HG03159 (cell line): ENCODE measurements around the gene OPA1.
A peak's percentile ranks its signal among the peaks of the same experiment; 100 is the strongest.

Experiments
- ATAC-seq: cut with Tn5 transposase; IDR thresholded peaks from one replicate; pipeline ENCODE4 v1.9.1; 2021; ENCODE audit warnings: mild to moderate bottlenecking, moderate library complexity; ENCODE audit not compliant: unreplicated experiment

Gene OPA1

DNA sequence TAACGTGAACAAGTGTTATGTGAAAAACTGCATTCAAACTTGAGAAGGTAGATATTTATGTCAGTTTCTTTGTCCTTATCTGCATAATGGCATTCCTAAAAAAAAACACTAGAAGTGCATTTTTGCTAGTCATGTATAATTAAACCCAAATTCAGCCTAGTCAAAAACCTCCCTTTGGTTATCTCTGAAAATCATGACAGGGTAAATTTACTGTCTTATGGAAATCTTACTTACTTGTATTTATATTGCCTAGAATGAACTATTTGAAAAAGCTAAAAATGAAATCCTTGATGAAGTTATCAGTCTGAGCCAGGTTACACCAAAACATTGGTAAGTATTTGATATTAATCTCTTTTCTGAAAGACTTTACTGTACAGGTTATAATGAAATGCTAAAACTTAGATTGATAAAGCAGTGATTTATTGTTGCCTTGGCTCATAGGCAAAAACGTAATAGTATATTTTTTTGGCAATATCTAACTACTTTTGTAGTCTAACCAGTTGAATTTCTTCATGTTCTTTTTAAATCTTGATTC lies 55.6 kb downstream of the OPA1 start:
- no peak for ATAC-seq

GRCh38 chr3:193650585-193650984 lies 57.6 kb downstream of the OPA1 start:
- ATAC-seq: no peak

GRCh38 chr3:193655831-193656433 lies 62.9 kb downstream of the OPA1 start:
- no peak for ATAC-seq

- no peak for ATAC-seq
These were observed 63.4 kb downstream of the OPA1 start for GRCh38 chr3:193656445-193656844.

DNA sequence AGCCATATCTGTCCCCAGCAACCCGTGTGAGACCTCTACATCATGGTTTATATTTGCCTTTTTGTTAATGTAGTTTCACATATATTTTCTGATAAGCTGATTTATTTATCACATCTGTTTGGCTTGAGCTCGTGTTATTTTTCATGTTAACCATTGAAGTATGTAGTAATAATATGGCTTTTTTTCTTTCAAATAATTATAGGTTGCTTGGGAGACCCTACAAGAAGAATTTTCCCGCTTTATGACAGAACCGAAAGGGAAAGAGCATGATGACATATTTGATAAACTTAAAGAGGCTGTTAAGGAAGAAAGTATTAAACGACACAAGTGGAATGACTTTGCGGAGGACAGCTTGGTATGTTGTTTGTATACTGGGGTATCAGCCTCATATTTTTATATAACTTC lies 63.9 kb downstream of the OPA1 start:
- ATAC-seq: no peak

- ATAC-seq: no peak
These were observed 67.2 kb downstream of the OPA1 start for GRCh38 chr3:193660171-193660570.

- no peak for ATAC-seq
These were observed 67.8 kb downstream of the OPA1 start for GRCh38 chr3:193660698-193661411.

GRCh38 chr3:193662757-193663322 lies 69.8 kb downstream of the OPA1 start:
- ATAC-seq: no peak

GRCh38 chr3:193665370-193665989 lies 72.5 kb downstream of the OPA1 start:
- no peak for ATAC-seq

GRCh38 chr3:193673845-193674244 lies 80.8 kb downstream of the OPA1 start:
- no peak for ATAC-seq

DNA sequence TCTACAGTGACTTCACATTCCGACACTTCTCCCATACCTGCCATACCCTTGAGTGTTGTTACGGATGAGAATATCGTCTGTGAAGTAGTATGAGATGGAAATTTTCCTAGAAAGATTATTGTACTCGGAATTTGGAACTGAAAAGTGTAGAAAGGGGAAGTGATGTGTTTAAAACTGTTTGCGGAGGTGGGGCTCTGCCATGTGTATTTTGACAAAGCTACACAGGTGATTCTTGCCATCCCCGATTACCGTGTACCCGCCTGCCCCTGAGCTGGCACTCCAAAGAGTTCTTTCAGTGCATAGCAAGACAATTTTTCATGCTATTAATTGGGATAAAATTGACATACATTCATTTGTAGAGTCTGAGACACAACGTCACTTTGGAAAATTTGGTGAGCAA lies 81.7 kb downstream of the OPA1 start:
- ATAC-seq: no peak

- ATAC-seq: no peak
These were observed 84.7 kb downstream of the OPA1 start for GRCh38 chr3:193677734-193678133.

- no peak for ATAC-seq
These were observed 87.2 kb downstream of the OPA1 start for GRCh38 chr3:193680220-193680619.

GRCh38 chr3:193681631-193682030 lies 88.6 kb downstream of the OPA1 start:
- ATAC-seq: no peak

- ATAC-seq: no peak
These were observed 93.9 kb downstream of the OPA1 start for GRCh38 chr3:193686665-193687483.

DNA sequence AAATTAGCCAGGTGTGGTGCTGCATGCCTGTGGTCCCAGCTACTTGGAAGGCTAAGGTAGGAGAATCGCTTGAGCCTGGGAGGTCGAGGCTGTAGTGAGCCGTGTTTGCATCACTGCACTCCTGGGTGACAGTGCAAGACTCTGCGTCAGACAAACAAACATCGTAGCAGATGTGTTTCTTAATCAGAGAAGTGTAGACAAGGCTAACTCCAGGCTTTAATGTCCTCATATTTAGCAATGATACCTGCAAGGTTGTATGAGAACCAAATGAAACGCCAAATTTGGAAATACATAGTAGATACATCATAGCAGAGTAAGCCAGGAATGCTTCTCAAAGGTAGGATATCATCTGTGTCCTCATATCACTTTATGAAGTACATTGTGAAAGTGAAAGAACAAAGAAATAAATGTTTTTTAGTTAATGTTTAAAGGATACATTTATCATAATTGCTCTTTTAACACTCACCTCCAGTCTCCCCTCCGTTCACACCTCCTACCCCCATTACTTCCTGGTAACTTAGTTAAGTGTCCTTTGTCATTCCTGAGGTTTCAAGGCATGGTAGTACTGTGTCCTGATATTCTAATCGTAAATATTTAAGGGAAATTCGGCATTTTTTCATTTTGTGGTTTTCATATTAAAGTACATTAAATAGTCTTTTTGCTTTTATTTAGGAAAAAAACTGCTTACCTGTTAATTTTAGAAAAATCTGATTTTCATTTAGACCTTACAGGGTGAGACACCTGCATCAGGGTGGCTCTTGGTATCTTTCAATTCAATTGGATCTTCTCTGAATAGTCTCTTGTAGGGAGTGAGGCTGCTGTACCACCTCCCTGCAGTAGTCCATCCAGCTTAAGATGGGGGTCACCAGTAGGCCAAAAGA lies 96.1 kb downstream of the OPA1 start:
- no peak for ATAC-seq

- peak; percentile 56 for ATAC-seq
These were observed 100.8 kb downstream of the OPA1 start for GRCh38 chr3:193693774-193694173.

GRCh38 chr3:193701953-193702635 lies 109.1 kb downstream of the OPA1 start:
- no peak for ATAC-seq

DNA sequence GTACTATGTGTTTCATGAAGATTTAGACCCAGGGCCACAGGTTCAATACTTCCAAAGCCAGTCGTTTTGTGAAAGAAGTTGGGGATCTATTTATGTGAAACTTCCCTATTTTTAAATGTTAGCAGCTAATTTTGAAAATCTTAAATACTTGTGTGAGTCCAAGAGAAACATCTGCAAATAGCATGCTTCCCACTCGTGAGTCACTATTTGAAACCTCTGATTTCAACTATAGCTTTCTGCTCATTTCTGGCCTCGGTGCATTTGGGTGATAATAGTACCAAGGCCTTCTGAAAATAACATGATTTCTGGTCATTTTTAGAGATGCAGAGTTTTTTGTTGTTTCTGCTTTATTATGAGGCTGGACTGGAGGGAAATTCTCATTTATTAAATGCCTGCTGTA lies 110.0 kb downstream of the OPA1 start:
- ATAC-seq: no peak
